CD4-positive, alpha-beta T cell treated with Interleukin-4 for 1 hour (primary cell): ENCODE data around the gene DYNC1H1.
"Not testable (repeated sequence)": the region's sequence is repeated elsewhere in the genome, so short reads cannot be mapped to it uniquely, and the experiment has no call there.

ENCODE experiments used
- DNase-seq, 2 donors: peaks; one replicate each; pipeline ENCODE4 v3.0.0-alpha.2; 2020 to 2022

Gene DYNC1H1

GRCh38 chr14:102043251-102044025, 79.1 kb downstream of the DYNC1H1 start:
- DNase-seq, result no peak

GRCh38 chr14:102044566-102044965, 80.2 kb downstream of the DYNC1H1 start:
- no peak for DNase-seq

DNA sequence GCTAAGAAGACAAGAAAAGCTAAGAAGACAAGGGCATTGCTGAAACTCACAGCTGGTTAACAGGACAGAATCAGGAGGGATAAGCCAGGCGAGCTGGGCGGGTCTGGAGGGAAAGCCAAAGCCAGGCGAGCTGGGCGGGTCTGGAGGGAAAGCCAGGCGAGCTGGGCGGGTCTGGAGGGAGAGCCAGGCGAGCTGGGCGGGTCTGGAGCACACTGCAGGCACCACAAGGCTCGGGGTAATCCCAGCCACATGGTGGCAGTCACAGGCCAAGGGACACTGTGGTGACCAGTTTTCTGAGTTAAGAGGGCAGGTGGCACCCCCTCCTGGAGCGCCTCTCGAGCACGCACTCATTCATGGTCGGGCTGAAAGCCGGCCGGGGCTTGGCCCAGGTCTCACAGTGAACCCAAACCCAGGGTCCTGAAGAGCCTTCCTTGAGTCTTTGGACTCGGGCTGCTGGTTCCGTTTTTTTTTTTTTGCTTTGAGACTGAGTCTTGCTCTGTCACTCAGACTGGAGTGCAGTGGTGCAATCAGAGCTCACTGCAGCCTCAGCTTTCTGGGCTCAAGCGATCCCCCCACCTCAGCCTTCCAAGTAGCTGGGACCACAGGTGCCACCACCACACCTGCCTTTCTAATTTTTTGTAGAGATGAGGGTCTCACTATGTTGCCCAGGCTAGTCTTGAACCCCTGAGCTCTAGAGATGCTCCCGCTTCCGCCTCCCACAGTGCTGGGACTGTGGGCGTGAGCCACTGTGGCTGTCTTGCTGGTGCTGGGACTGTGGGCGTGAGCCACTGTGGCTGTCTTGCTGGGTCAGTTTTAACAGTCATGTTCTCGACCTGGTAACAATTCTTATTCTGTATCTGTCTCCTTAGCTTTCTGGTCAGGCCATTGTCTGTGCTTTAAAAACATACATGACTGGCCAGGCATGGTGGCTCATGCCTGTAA, 82.2 kb downstream of the DYNC1H1 start:
- peak; percentile 18 to 33 for DNase-seq

GRCh38 chr14:102047808-102048540, 83.6 kb downstream of the DYNC1H1 start:
- DNase-seq, result no peak

DNA sequence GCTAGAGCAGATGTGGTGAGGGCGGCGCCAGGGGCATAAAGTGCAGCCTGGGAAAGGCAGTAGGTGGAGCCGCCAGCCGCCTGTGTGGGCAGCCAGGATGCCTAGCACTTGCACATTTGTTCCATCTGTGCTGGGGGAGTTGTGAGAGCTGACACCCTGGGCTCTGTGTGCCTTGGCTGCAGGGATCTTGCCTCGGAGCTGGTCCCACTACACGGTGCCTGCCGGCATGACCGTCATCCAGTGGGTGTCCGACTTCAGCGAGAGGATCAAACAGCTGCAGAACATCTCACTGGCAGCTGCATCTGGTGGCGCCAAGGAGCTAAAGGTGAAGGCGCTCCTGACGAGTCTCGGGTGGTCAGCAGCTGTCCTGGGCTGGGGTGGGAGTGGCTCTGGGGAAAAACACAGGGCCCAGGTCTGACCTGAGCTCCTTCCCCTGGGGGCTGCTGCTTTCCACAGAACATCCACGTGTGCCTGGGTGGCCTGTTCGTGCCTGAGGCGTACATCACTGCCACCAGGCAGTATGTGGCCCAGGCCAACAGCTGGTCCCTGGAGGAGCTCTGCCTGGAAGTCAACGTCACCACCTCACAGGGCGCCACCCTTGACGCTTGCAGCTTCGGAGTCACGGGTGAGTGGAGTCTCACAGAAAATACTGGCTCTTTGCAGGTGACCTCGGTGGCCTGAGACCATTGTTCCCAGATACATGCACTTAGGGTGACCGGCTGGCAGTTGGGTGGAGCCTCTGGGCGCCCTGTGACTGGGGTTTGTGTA, 85.1 kb downstream of the DYNC1H1 start:
- DNase-seq, result no peak

GRCh38 chr14:102050026-102050405, 85.6 kb downstream of the DYNC1H1 start:
- DNase-seq, result no peak

DNA sequence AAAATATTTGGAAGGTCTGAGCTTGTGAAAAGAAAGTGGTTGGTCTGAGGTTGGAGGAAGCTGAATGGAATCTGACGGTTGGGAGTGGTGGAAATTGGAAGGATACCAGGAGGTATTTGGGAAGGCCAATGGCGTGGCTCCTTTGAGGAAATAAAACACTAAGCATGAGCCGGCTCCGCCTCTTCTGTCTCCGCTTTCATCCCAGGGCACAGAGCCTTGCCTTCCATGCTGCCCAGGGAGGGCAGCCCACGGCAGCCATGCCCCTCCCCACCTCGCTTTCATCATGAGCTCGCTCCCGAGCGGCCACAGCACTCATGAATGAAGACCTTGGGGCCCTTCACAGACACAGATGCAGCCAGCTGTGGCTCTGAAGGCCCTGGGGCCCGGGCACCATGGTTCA, 86.3 kb downstream of the DYNC1H1 start:
- DNase-seq, result no peak

DNA sequence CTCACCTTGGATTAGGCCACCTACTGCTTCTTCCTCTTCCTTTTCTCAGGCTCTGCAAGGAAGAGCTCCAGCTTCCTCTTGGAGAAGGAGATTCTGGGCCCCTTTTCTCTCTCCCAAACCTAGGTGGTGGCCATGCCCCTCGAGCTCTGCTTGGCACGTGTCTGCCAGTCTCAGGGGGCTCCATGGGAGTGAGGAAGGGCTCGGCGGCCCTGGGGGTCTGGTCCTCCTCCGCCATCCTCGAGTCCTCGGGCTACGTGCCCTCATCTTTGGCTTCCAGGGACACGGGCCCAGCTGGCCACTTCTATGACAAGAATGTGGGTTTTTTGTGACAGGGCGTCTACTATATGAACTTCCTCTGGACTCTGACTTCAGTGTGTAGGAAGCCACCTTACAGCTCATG, 88.1 kb downstream of the DYNC1H1 start:
- no peak for DNase-seq

- no peak for DNase-seq
Measured at GRCh38 chr14:102055181-102055901, 91.0 kb downstream of the DYNC1H1 start.

DNA sequence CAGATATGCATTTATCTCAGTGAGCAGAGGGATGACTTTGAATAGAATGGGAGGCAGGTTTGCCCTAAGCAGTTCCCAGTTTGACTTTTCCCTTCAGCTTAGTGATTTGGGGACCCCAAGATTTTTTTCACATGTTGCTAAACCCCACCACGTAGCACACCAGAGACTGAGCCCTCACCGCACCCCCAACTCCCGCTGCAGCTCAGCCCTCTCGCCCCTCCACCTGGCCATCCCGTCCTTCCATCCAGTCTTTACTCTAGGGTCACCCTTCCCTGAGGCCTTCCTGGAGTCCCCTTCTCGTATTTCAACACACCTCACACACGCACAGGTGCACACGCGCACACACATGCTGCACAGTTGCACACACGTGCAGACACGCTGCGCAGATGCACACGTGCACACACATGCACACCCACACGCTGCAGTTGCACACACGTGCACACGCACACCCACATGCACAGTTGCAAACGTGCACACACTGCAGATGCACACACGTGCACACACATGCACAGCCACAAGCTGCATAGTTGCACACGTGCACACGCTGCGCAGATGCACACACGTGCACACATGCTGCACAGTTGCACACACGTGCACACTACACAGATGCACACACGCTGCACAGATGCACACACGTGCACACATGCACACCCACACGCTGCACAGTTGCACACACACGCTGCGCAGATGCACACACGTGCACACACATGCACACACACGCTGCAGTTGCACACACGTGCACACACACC, 92.5 kb downstream of the DYNC1H1 start:
- DNase-seq, result no peak

DNA sequence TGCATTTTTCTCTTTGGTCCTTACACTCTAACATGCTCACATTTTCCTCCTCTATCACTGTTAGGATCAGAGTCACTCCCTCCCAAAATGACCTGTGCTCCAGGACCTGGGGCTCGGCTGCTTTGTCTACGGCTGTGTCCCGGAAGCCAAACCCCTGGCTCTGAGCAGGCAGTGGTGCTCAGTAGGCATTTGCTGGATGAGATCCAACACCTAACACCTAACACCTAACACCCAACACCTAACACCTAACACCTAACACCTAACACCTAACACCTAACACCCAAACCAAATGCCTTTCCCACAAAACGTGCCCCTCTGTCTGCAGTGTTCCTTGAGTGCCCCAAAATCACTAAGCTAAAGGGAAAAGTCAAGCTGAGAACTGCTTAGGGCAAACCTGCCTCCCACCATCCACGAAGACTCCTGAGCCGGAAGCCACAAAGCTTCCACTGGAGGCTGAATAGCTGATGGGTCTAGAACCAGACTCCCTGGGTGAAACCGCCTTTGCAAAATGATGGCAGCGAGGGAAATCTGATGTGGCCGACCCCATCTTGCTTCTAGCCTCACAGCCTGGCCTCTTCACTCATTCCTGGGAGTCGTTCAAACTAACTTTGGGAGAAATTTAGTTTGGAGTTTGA, 93.2 kb downstream of the DYNC1H1 start:
- peak in 1 of 2 donors; percentile 42 for DNase-seq

- DNase-seq, result no peak
Measured at GRCh38 chr14:102058146-102058545, 93.8 kb downstream of the DYNC1H1 start.

DNA sequence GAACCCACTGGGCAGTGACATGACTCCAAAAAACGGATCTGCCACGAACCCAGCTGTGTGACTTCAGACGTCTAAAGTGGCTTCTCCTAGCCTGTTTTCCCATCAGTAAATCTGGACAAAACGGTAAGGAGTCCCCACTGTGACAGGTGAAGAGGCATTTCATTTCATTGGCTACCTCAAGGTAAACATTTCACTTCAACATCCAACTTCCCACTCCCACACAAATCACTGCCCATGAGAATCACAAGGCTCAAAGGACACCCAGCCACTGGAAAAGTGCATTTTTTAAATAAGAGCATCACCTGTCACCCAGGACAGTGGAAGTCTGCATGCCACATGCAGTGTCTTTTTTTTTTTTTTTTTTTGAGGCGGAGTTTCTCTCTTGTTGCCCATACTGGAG, 94.6 kb downstream of the DYNC1H1 start:
- no peak for DNase-seq

- DNase-seq, result peak; percentile 84 to 86
Measured at GRCh38 chr14:102063109-102063807, 98.9 kb downstream of the DYNC1H1 start.

DNA sequence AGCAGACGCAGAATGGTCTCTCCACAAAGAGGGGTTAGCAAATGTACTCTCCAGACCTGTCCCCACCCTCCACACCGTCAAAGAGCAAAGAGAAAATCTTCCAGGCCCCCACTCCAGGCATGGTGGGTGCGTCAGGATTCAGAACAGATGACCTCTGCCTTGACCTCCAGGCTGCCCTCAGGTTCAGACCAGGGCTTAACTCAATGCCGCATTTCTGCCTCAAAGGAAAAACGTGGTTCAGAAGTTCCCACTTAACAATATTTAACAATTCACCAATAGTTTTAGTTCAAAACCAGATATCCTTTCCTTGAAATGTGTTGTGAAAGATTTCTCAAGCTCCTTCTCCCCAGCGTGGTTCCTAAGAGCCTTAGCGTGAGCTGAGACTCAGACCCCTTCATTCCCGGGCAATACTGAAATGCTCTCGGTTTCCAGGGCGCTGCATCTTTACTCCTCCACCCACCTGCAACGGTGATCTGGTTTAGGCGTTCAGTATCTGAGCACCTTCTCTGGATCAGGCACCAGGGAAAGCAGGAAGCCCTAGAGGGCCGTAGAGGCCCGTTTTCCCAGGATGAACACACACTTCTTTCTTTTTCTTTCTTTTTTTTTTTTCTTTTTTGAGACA, 99.5 kb downstream of the DYNC1H1 start:
- no peak for DNase-seq

- DNase-seq, result not testable (repeated sequence)
Measured at GRCh38 chr14:102064590-102064989, 100.2 kb downstream of the DYNC1H1 start.

DNA sequence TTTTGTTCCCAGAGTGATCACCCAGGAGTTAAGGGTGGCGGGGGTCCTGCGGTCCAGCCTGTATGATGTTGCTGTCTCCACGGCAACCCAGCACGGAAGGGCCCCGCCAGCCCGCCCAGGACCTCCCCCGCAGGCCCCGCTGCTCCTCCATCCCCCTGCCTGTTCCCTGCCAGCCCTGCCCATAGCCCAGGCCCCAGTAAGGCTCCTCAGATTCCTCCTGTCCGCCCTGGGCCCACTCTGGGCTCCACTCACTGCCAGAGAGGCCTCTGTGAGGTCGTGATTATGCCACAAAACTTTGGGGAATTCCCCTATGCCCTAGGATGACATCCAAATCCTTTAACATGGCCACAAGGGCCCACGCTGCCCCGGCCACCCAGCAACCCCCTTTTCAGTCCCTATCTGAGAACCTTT, 101.7 kb downstream of the DYNC1H1 start:
- DNase-seq, result no peak

- DNase-seq, result peak in 1 of 2 donors; percentile 31
Measured at GRCh38 chr14:102071283-102071998, 107.1 kb downstream of the DYNC1H1 start.
